PFSK-1 (cell line): ENCODE results near the gene SLFN13.

Experiments
- POLR2AphosphoS5 ChIP-seq: IDR thresholded peaks from 2 replicates; pipeline ENCODE4 v1.6.1; 2012; ENCODE audit warnings: low read depth, mild to moderate bottlenecking, control low read depth, low read length, moderate library complexity
- SIN3A ChIP-seq: IDR thresholded peaks from 2 replicates; pipeline ENCODE4 v1.6.1; 2012; ENCODE audit warnings: mild to moderate bottlenecking, low read length, moderate library complexity, borderline replicate concordance; ENCODE audit not compliant: insufficient read depth
- TAF1 ChIP-seq: IDR thresholded peaks from 2 replicates; pipeline ENCODE4 v1.6.1; 2012; ENCODE audit warnings: low read length, control low read depth, borderline replicate concordance; ENCODE audit not compliant: insufficient read depth

- TF ChIP-seq SIN3A (no peak), POLR2AphosphoS5 (no peak), TAF1 (no peak)
Measured at GRCh38 chr17:35429702-35430101, 18.9 kb downstream of the SLFN13 start.
